SK-N-SH treated with all-trans-retinoic acid at 6 μM for 48 hours (cell line): ENCODE results near the gene FPR1.

Experiments
- ISL1 ChIP-seq: fragments of 250-450 bp; sonication (Bioruptor Pico); IDR thresholded peaks from 2 replicates; pipeline ENCODE4 v2.1.2; 2022; ENCODE audit warnings: mild to moderate bottlenecking, moderate library complexity
- OSR1 ChIP-seq: fragments of 250-450 bp; sonication (Bioruptor Pico); IDR thresholded peaks from 2 replicates; pipeline ENCODE4 v1.8.0; 2022; ENCODE audit warnings: moderate library complexity, mild to moderate bottlenecking, inconsistent platforms
- PPARA ChIP-seq: fragments of 250-450 bp; sonication (Bioruptor Pico); IDR thresholded peaks from 2 replicates; pipeline ENCODE4 v1.5.0; 2020; ENCODE audit warnings: mild to moderate bottlenecking, borderline replicate concordance
- RARB ChIP-seq: fragments of 250-450 bp; sonication (Bioruptor Pico); IDR thresholded peaks from 2 replicates; pipeline ENCODE4 v1.8.0; 2021; ENCODE audit warnings: mild to moderate bottlenecking, moderate library complexity
- TCF4 ChIP-seq: fragments of 250-450 bp; sonication (Bioruptor Pico); IDR thresholded peaks from 2 replicates; pipeline ENCODE4 v1.8.0; 2021; ENCODE audit warnings: mild to moderate bottlenecking, moderate library complexity, borderline replicate concordance
- ZFP3 ChIP-seq: fragments of 250-450 bp; sonication (Bioruptor Pico); IDR thresholded peaks from 2 replicates; pipeline ENCODE4 v1.5.0; 2020; ENCODE audit warnings: mild to moderate bottlenecking, moderate library complexity
- ZFP30 ChIP-seq: fragments of 450-650 bp; formaldehyde crosslinking; IDR thresholded peaks from 2 replicates; pipeline ENCODE4 v1.5.0; 2022; ENCODE audit warnings: mild to moderate bottlenecking, moderate library complexity
- TF ChIP-seq, protein P1 (sequence below): fragments of 250-450 bp; sonication (Bioruptor Pico); IDR thresholded peaks from 2 replicates; pipeline ENCODE4 v1.5.1; 2020; ENCODE audit warnings: low read depth, mild to moderate bottlenecking, moderate library complexity
- TF ChIP-seq, protein P2 (sequence below): fragments of 250-450 bp; sonication (Bioruptor Pico); IDR thresholded peaks from 2 replicates; pipeline ENCODE4 v1.8.0; 2020; ENCODE audit warnings: mild to moderate bottlenecking, moderate library complexity, borderline replicate concordance
- TF ChIP-seq, protein P3 (sequence below): fragments of 250-450 bp; sonication (Bioruptor Pico); IDR thresholded peaks from 2 replicates; pipeline ENCODE4 v1.5.1; 2021; ENCODE audit warnings: mild to moderate bottlenecking, moderate library complexity

DNA sequence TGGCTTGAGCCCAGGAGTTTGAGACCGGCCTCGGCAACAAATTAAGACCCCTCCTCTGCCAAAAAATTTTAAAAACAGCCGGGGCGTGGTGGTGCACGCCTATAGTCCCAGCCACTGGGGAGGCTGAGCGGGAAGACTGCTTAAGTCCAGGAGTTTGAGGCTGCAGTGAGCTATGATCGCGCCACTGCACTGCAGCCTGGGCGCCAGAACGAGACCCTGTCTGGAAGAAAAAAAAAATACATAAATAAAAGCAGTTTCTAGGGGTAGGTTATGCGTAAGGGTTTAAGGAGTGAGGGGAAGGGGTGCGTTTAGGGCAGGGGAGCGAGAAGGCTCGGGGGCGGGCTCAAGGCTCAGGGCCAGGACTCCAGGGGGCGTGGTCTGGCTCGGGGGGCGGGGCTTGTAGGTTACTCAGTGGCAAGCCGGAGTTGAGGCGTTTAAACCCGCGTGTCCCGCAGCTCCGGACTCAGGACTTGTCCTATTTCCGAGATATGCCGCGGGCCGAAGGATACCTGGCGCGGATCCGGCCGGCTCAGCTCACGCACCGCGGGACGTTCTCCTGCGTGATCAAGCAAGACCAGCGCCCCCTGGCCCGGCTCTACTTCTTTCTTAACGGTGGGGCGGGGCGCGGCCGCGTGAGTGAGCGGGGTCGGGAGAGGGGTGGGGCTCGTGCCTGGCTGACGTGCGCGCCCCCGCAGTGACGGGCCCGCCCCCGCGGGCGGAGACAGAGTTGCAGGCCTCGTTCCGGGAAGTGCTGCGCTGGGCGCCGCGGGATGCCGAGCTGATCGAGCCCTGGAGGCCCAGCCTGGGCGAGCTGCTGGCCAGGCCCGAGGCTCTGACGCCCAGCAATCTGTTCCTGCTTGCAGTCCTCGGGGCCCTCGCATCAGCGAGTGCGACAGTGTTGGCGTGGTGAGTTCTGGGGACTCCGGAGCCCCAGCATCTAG is 47.8 kb downstream of the FPR1 start:
- TF ChIP-seq ISL1 (CRISPR knock-in tag) (no peak), PPARA (no peak), RARB (CRISPR knock-in tag) (0 out of 2 replicates have a peak, but pooled peaks have one; percentile 33), OSR1 (CRISPR knock-in tag) (no peak), TCF4 (CRISPR knock-in tag) (no peak), ZFP30 (CRISPR knock-in tag) (no peak), ZFP3 (CRISPR knock-in tag) (peak; percentile 74; the same call in 1 of the 2 replicates)
- TF ChIP-seq, protein P1, sequence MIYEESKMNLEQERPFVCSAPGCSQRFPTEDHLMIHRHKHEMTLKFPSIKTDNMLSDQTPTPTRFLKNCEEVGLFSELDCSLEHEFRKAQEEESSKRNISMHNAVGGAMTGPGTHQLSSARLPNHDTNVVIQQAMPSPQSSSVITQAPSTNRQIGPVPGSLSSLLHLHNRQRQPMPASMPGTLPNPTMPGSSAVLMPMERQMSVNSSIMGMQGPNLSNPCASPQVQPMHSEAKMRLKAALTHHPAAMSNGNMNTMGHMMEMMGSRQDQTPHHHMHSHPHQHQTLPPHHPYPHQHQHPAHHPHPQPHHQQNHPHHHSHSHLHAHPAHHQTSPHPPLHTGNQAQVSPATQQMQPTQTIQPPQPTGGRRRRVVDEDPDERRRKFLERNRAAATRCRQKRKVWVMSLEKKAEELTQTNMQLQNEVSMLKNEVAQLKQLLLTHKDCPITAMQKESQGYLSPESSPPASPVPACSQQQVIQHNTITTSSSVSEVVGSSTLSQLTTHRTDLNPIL, result no peak
- TF ChIP-seq, protein P2, sequence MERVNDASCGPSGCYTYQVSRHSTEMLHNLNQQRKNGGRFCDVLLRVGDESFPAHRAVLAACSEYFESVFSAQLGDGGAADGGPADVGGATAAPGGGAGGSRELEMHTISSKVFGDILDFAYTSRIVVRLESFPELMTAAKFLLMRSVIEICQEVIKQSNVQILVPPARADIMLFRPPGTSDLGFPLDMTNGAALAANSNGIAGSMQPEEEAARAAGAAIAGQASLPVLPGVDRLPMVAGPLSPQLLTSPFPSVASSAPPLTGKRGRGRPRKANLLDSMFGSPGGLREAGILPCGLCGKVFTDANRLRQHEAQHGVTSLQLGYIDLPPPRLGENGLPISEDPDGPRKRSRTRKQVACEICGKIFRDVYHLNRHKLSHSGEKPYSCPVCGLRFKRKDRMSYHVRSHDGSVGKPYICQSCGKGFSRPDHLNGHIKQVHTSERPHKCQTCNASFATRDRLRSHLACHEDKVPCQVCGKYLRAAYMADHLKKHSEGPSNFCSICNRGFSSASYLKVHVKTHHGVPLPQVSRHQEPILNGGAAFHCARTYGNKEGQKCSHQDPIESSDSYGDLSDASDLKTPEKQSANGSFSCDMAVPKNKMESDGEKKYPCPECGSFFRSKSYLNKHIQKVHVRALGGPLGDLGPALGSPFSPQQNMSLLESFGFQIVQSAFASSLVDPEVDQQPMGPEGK, result no peak
- TF ChIP-seq, protein P3, sequence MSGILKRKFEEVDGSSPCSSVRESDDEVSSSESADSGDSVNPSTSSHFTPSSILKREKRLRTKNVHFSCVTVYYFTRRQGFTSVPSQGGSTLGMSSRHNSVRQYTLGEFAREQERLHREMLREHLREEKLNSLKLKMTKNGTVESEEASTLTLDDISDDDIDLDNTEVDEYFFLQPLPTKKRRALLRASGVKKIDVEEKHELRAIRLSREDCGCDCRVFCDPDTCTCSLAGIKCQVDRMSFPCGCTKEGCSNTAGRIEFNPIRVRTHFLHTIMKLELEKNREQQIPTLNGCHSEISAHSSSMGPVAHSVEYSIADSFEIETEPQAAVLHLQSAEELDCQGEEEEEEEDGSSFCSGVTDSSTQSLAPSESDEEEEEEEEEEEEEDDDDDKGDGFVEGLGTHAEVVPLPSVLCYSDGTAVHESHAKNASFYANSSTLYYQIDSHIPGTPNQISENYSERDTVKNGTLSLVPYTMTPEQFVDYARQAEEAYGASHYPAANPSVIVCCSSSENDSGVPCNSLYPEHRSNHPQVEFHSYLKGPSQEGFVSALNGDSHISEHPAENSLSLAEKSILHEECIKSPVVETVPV (CRISPR knock-in tag), result no peak
